H4 (cell line): Measurements from ENCODE around the gene SLC22A5. TPM values are rescaled to one million over a fixed set of nuclear protein-coding genes. Genes with fewer than 3 reads are reported as not detected.
"Not testable (repeated sequence)": the region's sequence is repeated elsewhere in the genome, so short reads cannot be mapped to it uniquely, and the experiment has no call there.

Experiments
- DNase-seq: peaks from one replicate; pipeline ENCODE4 v3.0.0-alpha.2; 2015; ENCODE audit warnings: low spot score
- total RNA-seq: library from RNA; depleted of rRNA; stranded (reverse); fragments of >200 nt; shearing (Covaris generic); gene quantifications from 2 replicates; pipeline ENCODE4 v1.2.3, GENCODE V29; 2014

The SLC22A5 gene
- total RNA-seq, 1 experiment from 2014 or later = 6.9 TPM

GRCh38 chr5:132387640-132388117 lies 18.2 kb downstream of the SLC22A5 start:
- DNase-seq = peak; percentile 100

GRCh38 chr5:132388244-132389050 lies 18.9 kb downstream of the SLC22A5 start:
- DNase-seq = peak; percentile 96

- DNase-seq = no peak
Observed at GRCh38 chr5:132389051-132389331, 19.5 kb downstream of the SLC22A5 start.

- peak; percentile 100 for DNase-seq
Observed at GRCh38 chr5:132389585-132390286, 20.2 kb downstream of the SLC22A5 start.

GRCh38 chr5:132391247-132391646 lies 21.7 kb downstream of the SLC22A5 start:
- no peak for DNase-seq

- DNase-seq = no peak
Observed at GRCh38 chr5:132391870-132392269, 22.4 kb downstream of the SLC22A5 start.

- no peak for DNase-seq
Observed at GRCh38 chr5:132392411-132392810, 22.9 kb downstream of the SLC22A5 start.

- DNase-seq = no peak
Observed at GRCh38 chr5:132392978-132393825, 23.7 kb downstream of the SLC22A5 start.

- DNase-seq = no peak
Observed at GRCh38 chr5:132394667-132395259, 25.3 kb downstream of the SLC22A5 start.

GRCh38 chr5:132396589-132397031 lies 27.1 kb downstream of the SLC22A5 start:
- peak; percentile 64 for DNase-seq

GRCh38 chr5:132397224-132397623 lies 27.7 kb downstream of the SLC22A5 start:
- DNase-seq = no peak

GRCh38 chr5:132397936-132398675 lies 28.6 kb downstream of the SLC22A5 start:
- DNase-seq = not testable (repeated sequence)

- not testable (repeated sequence) for DNase-seq
Observed at GRCh38 chr5:132404041-132404440, 34.5 kb downstream of the SLC22A5 start.

- DNase-seq = no peak
Observed at GRCh38 chr5:132405646-132406045, 36.1 kb downstream of the SLC22A5 start.

GRCh38 chr5:132406144-132406783 lies 36.8 kb downstream of the SLC22A5 start:
- no peak for DNase-seq

- no peak for DNase-seq
Observed at GRCh38 chr5:132407970-132408369, 38.5 kb downstream of the SLC22A5 start.

- DNase-seq = no peak
Observed at GRCh38 chr5:132408456-132408855, 38.9 kb downstream of the SLC22A5 start.

GRCh38 chr5:132408965-132409364 lies 39.5 kb downstream of the SLC22A5 start:
- no peak for DNase-seq

- DNase-seq = peak; percentile 69
Observed at GRCh38 chr5:132410451-132411303, 41.2 kb downstream of the SLC22A5 start.
